SU-DHL-6 (cell line): ENCODE measurements around the gene PSAPL1.

Source experiments
- EZH2phosphoT487 ChIP-seq: fragments of 200-600 bp; sonication (generic), shearing (Covaris generic); conservative IDR thresholded peaks from 2 replicates; pipeline ENCODE4 v1.6.1; 2018; ENCODE audit warnings: mild to moderate bottlenecking, antibody characterized with exemption, low read length, moderate library complexity, mixed read lengths
- TF ChIP-seq, protein P1 (sequence below): fragments of 200-600 bp; sonication (generic); IDR thresholded peaks from one replicate; pipeline ENCODE4 v1.5.1; 2017; ENCODE audit warnings: antibody characterized with exemption, mild to moderate bottlenecking, low read length, moderate library complexity; ENCODE audit not compliant: insufficient read depth, poor library complexity, severe bottlenecking

- TF ChIP-seq, protein P1, sequence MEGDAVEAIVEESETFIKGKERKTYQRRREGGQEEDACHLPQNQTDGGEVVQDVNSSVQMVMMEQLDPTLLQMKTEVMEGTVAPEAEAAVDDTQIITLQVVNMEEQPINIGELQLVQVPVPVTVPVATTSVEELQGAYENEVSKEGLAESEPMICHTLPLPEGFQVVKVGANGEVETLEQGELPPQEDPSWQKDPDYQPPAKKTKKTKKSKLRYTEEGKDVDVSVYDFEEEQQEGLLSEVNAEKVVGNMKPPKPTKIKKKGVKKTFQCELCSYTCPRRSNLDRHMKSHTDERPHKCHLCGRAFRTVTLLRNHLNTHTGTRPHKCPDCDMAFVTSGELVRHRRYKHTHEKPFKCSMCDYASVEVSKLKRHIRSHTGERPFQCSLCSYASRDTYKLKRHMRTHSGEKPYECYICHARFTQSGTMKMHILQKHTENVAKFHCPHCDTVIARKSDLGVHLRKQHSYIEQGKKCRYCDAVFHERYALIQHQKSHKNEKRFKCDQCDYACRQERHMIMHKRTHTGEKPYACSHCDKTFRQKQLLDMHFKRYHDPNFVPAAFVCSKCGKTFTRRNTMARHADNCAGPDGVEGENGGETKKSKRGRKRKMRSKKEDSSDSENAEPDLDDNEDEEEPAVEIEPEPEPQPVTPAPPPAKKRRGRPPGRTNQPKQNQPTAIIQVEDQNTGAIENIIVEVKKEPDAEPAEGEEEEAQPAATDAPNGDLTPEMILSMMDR = no peak
- no peak for TF ChIP-seq EZH2phosphoT487
These were observed 1.2 kb downstream of the PSAPL1 start for GRCh38 chr4:7433376-7434140.
